Fibroblast of lung (primary cell): ENCODE data around the gene CACNA1H. TPM values are rescaled to one million over a fixed set of nuclear protein-coding genes. Genes with fewer than 3 reads are reported as not detected.

Experiments used
- DNase-seq, 2 donors: peaks; one replicate each; pipeline versions ENCODE4 v3.0.0 to v3.0.0-alpha.2; 2010; ENCODE audit warnings: low read depth in 2 of 2
- H2AFZ ChIP-seq: 2 replicates; pipeline ENCODE4 v1.5.1; 2012; ENCODE audit warnings: low read length, control low read depth, inconsistent platforms
- H3K27ac ChIP-seq: 2 replicates; pipeline ENCODE4 v1.5.1; 2011; ENCODE audit warnings: low read length, control low read depth; ENCODE audit not compliant: insufficient read depth
- H3K27me3 ChIP-seq: 2 replicates; pipeline ENCODE4 v1.5.1; 2011; ENCODE audit warnings: mild to moderate bottlenecking, low read length; ENCODE audit not compliant: control insufficient read depth, insufficient read depth
- H3K36me3 ChIP-seq: 2 replicates; pipeline ENCODE4 v1.5.1; 2011; ENCODE audit warnings: low read length; ENCODE audit not compliant: control insufficient read depth, insufficient read depth
- H3K4me1 ChIP-seq: 2 replicates; pipeline ENCODE4 v1.5.1; 2011; ENCODE audit warnings: low read length; ENCODE audit not compliant: control insufficient read depth, insufficient read depth; ENCODE audit errors: extremely low read depth
- H3K4me2 ChIP-seq: 2 replicates; pipeline ENCODE4 v1.5.1; 2011; ENCODE audit warnings: low read length, control low read depth; ENCODE audit not compliant: insufficient read depth; ENCODE audit errors: extremely low read depth
- H3K4me3 ChIP-seq, 4 experiments: fragments of 200-600 bp in 1 of 4; sonication (generic) in 1 of 4; replicated peaks in 1 of 4; 2 replicates each; pipeline ENCODE4 v1.5.1; 2011 to 2016; ENCODE audit warnings: low read length in 4 of 4, low read depth in 3 of 4, mild to moderate bottlenecking in 3 of 4, control low read depth in 2 of 4, inconsistent platforms in 1 of 4, mixed read lengths in 1 of 4; ENCODE audit not compliant: insufficient read depth in 1 of 4; ENCODE audit errors: control extremely low read depth in 1 of 4
- H3K79me2 ChIP-seq: 2 replicates; pipeline ENCODE4 v1.5.1; 2012; ENCODE audit warnings: mild to moderate bottlenecking, low read length, inconsistent platforms; ENCODE audit not compliant: control insufficient read depth, insufficient read depth
- H3K9ac ChIP-seq: 2 replicates; pipeline ENCODE4 v1.5.1; 2011; ENCODE audit warnings: mild to moderate bottlenecking, low read length, control low read depth; ENCODE audit not compliant: insufficient read depth
- H3K9me3 ChIP-seq: 2 replicates; pipeline ENCODE4 v1.5.1; 2012; ENCODE audit warnings: low read depth, low read length; ENCODE audit not compliant: control insufficient read depth, insufficient read depth
- H4K20me1 ChIP-seq: 2 replicates; pipeline ENCODE4 v1.5.1; 2011; ENCODE audit warnings: low read length; ENCODE audit not compliant: control insufficient read depth, insufficient read depth; ENCODE audit errors: extremely low read depth
- EZH2 ChIP-seq: IDR thresholded peaks from 2 replicates; pipeline ENCODE4 v1.5.1; 2012; ENCODE audit warnings: low read length, control low read depth, mild to moderate bottlenecking; ENCODE audit errors: missing control alignments
- polyA plus RNA-seq, 2 donors: library from polyadenylated mRNA; depleted of rRNA in 1 of 2; stranded (reverse) in 1 of 2; unstranded in 1 of 2; fragments of >200 nt; gene quantifications; 2 replicates each; pipeline ENCODE4 v1.2.1, GENCODE V29; 2011 to 2012; ENCODE audit warnings: missing spikeins in 1 of 2
- total RNA-seq: library from RNA; depleted of rRNA; stranded (reverse); fragments of >200 nt; gene quantifications from 2 replicates; pipeline ENCODE4 v1.2.1, GENCODE V29; 2014
- TF ChIP-seq, protein P1 (sequence below), 2 donors: IDR thresholded peaks in 1 of 2; conservative IDR thresholded peaks in 1 of 2; 1 replicate in 1 of 2; 2 replicates in 1 of 2; pipeline ENCODE4 v1.5.1; 2011 to 2012; ENCODE audit warnings: low read length in 2 of 2, control low read depth in 1 of 2, inconsistent platforms in 1 of 2, low read depth in 1 of 2, mild to moderate bottlenecking in 1 of 2

CACNA1H gene
- total and polyA plus RNA-seq, 2 donors (not counting 1 experiment from before 2014, with no cell fraction given): 1.2 to 10.5 TPM

DNA sequence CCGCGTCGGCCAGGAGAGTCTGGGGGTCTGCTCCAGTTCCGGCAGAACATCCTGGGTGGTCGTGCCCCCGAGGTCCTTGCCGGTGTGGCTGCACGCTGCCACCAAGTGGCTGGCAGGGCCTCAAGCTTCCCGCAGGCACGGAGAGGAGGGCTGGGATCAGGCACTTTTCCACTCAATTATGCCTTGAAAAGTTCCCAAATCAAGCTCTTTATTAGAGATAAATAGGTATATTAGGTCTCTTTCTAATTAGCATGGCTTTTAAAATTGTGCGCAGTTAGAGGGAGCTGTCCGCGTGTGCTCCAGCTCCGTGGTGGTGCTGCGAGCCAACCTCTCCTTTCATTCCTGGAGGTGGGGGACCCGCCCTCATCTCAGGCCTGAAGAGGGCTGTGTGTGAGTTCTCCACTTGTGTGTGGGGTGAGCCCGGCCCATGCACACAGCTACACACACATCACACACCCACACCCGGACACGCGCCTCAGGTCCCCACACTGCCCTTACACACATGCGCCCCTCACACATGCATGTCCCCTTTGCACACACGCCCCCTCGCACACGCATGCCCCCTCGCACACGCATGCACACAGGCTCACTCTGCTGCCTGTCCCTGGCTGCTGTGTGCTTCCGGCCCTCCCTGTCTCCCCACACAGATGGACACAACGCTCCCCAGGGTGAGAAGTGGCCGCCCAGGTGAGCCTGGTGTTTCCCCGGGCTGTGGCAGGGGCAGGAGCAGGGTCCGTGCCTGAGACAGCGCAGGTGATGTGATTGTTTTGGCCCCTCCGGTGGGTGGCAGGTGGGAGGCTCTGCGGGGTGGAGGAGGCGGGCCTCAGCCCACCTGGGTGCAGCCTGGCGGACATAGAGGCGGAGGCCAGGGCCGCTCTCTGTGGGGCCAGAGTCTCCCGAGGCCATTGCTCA lies 28.8 kb downstream of the CACNA1H start:
- peak overlapping the region; percentile 27 for H3K9ac ChIP-seq
- no peak overlapping the region for H3K4me2 ChIP-seq
- peak in 1 of 2 donors; percentile 32 for DNase-seq

DNA sequence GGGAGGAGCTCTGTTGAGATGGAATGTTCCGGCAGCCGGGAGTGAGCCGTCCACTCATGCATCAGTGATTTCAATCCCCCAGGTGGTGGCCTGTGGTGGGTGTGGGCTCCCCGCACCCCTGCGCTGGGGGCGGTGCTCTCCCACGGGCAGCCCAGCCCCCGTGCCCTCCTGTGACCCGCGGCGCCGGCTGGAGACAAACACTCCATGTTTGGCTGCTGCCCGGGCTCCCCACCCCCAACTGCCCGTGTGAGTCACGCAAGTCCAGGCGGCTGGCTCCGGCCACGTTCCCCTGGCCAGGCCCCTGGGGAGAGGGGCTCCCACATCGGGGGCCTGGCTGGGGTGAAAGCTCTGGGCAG lies 29.4 kb downstream of the CACNA1H start:
- peak overlapping the region; percentile 70 for H3K9ac ChIP-seq
- TF ChIP-seq, protein P1, sequence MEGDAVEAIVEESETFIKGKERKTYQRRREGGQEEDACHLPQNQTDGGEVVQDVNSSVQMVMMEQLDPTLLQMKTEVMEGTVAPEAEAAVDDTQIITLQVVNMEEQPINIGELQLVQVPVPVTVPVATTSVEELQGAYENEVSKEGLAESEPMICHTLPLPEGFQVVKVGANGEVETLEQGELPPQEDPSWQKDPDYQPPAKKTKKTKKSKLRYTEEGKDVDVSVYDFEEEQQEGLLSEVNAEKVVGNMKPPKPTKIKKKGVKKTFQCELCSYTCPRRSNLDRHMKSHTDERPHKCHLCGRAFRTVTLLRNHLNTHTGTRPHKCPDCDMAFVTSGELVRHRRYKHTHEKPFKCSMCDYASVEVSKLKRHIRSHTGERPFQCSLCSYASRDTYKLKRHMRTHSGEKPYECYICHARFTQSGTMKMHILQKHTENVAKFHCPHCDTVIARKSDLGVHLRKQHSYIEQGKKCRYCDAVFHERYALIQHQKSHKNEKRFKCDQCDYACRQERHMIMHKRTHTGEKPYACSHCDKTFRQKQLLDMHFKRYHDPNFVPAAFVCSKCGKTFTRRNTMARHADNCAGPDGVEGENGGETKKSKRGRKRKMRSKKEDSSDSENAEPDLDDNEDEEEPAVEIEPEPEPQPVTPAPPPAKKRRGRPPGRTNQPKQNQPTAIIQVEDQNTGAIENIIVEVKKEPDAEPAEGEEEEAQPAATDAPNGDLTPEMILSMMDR (conservative IDR thresholded peaks at IDR 0.05 in 1 of 2, IDR thresholded peaks at IDR 0.05 in 1 of 2; ENCODE audit: low read depth in 1 of 2, low read length in 2 of 2): no peak
- TF ChIP-seq EZH2: no peak

More for the DNA sequence above, 28.8 kb downstream of the CACNA1H start:
- H3K4me1 ChIP-seq: peaks cover 9% of the 10 kb centered on the region
- no peak overlapping the region for H3K27ac ChIP-seq
- H3K9me3 ChIP-seq: no peaks in the 10 kb centered on the region
- H3K4me3 ChIP-seq: no peak overlapping the region
- no peak for TF ChIP-seq EZH2
- TF ChIP-seq, protein P1 (conservative IDR thresholded peaks at IDR 0.05 in 1 of 2, IDR thresholded peaks at IDR 0.05 in 1 of 2; ENCODE audit: low read depth in 1 of 2, low read length in 2 of 2): peak in 1 of 2 donors; percentile 11
- H4K20me1 ChIP-seq: no peaks in the 10 kb centered on the region
- H2AFZ ChIP-seq: no peak overlapping the region
- no peaks in the 10 kb centered on the region for H3K27me3 ChIP-seq
- H3K79me2 ChIP-seq: no peaks in the 10 kb centered on the region
- no peaks in the 10 kb centered on the region for H3K36me3 ChIP-seq

DNA sequence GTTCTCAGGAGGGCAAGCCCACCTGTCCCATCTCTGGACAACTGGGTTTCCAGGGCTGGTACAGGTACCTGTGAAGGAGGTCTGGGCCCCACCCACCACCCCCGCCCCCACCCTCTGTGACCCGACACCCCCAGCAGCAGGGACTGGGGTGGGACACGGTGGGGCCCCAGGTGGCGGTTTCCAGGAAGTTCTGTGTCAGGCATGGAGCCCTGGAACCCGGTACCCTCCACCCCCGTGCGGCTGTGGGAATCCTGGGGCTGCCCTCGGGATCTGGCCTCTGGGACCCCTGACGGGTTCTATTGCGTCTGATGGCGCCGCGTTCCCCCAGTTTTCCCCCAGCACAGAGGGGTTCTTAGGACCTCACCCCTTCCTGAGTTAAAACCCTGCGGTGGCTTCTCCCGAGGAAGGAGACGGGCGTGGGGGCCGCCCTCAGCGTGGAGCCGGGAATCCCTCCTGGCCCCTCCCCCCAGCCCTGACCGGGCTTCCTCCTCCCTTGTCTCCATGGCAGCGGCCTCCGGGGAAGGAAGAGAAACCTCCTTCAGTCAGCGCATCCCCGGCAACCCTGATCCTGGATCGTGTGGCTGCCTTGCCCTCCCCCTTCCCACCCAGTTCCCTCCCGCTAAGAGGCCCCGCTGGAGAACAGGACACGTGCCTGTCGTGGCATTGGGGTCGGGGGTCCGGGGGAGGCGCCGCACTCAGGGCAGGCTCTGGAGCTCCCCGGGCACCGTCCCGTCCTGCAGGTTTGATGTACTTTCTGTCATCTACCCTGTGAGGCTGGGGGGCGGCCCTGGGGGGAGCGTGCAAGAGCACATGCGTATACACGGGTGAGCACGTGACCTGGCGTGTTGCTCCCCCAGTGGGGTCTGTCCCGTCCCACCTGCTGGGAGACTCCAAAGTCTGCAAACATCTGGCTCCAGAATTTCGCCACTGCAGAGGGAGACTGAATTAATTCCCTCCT lies 30.3 kb downstream of the CACNA1H start:
- no peaks in the 10 kb centered on the region for H3K36me3 ChIP-seq
- DNase-seq: peak; percentile 47 to 74
- no peaks in the 10 kb centered on the region for H3K27me3 ChIP-seq
- H3K9me3 ChIP-seq: no peaks in the 10 kb centered on the region
- H3K4me3 ChIP-seq: no peak overlapping the region
- H2AFZ ChIP-seq: no peak overlapping the region
- no peaks in the 10 kb centered on the region for H4K20me1 ChIP-seq
- H3K27ac ChIP-seq: no peak overlapping the region
- H3K4me2 ChIP-seq: no peak overlapping the region
- peak overlapping the region; percentile 70 for H3K9ac ChIP-seq
- H3K79me2 ChIP-seq: no peaks in the 10 kb centered on the region
- peaks cover 9% of the 10 kb centered on the region for H3K4me1 ChIP-seq
- TF ChIP-seq, protein P1 (conservative IDR thresholded peaks at IDR 0.05 in 1 of 2, IDR thresholded peaks at IDR 0.05 in 1 of 2; ENCODE audit: low read depth in 1 of 2, low read length in 2 of 2): no peak
- no peak for TF ChIP-seq EZH2

More for the DNA sequence above, 29.4 kb downstream of the CACNA1H start:
- Histone ChIP-seq H3K4me3 (no peak overlapping the region), H4K20me1 (no peaks in the 10 kb centered on the region), H2AFZ (no peak overlapping the region), H3K4me2 (peak overlapping the region; percentile 23), H3K79me2 (no peaks in the 10 kb centered on the region), H3K4me1 (peaks cover 9% of the 10 kb centered on the region), H3K27me3 (no peaks in the 10 kb centered on the region), H3K36me3 (no peaks in the 10 kb centered on the region), H3K9me3 (no peaks in the 10 kb centered on the region), H3K27ac (peak overlapping the region; percentile 38)
- peak; percentile 80 to 92 for DNase-seq
